Prostate gland (tissue), 2 donors: ENCODE measurements around the gene ANO2.

Experiments used
- CTCF ChIP-seq, 4 experiments: fragments of 200-600 bp in 2 of 4; fragments of 450-650 bp in 2 of 4; sonication (generic) in 2 of 4; IDR thresholded peaks; 1 replicate in 3 of 4; 2 replicates in 1 of 4; pipeline ENCODE4 v1.5.1; 2016 to 2019; ENCODE audit warnings: antibody characterized with exemption in 4 of 4, mild to moderate bottlenecking in 2 of 4, moderate library complexity in 2 of 4
- POLR2A ChIP-seq: fragments of 450-650 bp; IDR thresholded peaks from one replicate; pipeline ENCODE4 v1.6.1; 2016; ENCODE audit warnings: antibody characterized with exemption, mild to moderate bottlenecking
- POLR2AphosphoS5 ChIP-seq: sonication (generic); formaldehyde crosslinking; IDR thresholded peaks from one replicate; pipeline ENCODE4 v1.6.1; 2017; ENCODE audit warnings: antibody characterized with exemption

DNA sequence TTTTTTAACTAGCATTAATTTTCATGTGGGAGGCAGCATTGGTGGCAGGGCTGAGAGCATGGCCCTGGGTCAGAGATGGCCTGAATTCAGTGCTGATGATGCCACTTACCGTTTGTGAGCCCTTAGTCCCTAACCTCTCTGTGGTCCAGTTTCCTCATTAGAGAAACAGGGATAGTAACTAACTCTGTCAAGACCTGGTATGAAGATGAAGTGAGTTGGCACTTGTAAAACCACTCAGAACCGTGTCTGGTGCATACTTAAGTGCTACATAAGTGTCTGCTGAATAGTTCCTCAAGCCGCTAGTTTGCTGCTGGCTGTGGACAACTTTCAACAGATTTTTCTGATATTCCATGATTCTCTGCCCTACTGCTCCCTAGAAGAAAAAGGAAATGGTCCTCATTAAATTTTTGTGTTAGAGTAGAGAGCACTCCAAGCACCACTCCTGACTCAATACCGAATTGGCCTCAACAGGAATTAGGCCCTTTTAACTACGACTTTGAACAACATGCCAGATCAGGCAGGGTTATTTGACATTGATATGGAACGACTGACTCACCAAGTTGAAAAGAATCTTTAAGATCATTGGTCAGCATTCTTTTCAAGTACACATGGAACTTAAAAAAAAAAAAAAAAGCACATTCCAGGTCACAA is 250.2 kb downstream of the ANO2 start:
- TF ChIP-seq POLR2AphosphoS5 (no peak), CTCF (IDR thresholded peaks at IDR 0.05) (no peak), POLR2A (no peak)
